Aorta (tissue), 5 donors: ENCODE measurements around the gene VIL1. TPM values are rescaled to one million over a fixed set of nuclear protein-coding genes. Genes with fewer than 3 reads are reported as not detected.

ENCODE experiments used
- ATAC-seq: fragments of 200-7000 bp; cut with Tn5 transposase; one replicate; pipeline ENCODE4 v1.9.1; 2022; ENCODE audit warnings: moderate library complexity; ENCODE audit not compliant: low FRiP score
- DNase-seq, 2 donors: peaks; one replicate each; pipeline ENCODE4 v3.0.0-alpha.2; 2020
- H3K27ac ChIP-seq, 2 donors: one replicate each; pipeline ENCODE4 v1.5.1; 2013; ENCODE audit warnings: low read length in 2 of 2, mild to moderate bottlenecking in 2 of 2, moderate library complexity in 2 of 2, control low read depth in 1 of 2, inconsistent platforms in 1 of 2, low read depth in 1 of 2
- H3K27me3 ChIP-seq, 2 donors: one replicate each; pipeline ENCODE4 v1.6.1; 2013; ENCODE audit warnings: control low read depth in 1 of 2, low read length in 1 of 2, mild to moderate bottlenecking in 1 of 2, moderate library complexity in 1 of 2; ENCODE audit not compliant: insufficient read depth in 2 of 2, control insufficient read depth in 1 of 2
- H3K36me3 ChIP-seq, 2 donors: one replicate each; pipeline ENCODE4 v1.6.1; 2013; ENCODE audit warnings: control low read depth in 1 of 2, low read length in 1 of 2, mild to moderate bottlenecking in 1 of 2; ENCODE audit not compliant: insufficient read depth in 2 of 2, control insufficient read depth in 1 of 2
- H3K4me1 ChIP-seq, 2 donors: one replicate each; pipeline ENCODE4 v1.6.1; 2013; ENCODE audit warnings: low read length in 2 of 2, control low read depth in 1 of 2, mild to moderate bottlenecking in 1 of 2, moderate library complexity in 1 of 2; ENCODE audit not compliant: insufficient read depth in 2 of 2, control insufficient read depth in 1 of 2
- H3K4me3 ChIP-seq, 2 donors: one replicate each; pipeline ENCODE4 v1.5.1; 2013; ENCODE audit warnings: low read length in 2 of 2, control low read depth in 1 of 2, mild to moderate bottlenecking in 1 of 2
- H3K9me3 ChIP-seq: one replicate; pipeline ENCODE4 v1.6.1; 2013; ENCODE audit warnings: mild to moderate bottlenecking, low read length; ENCODE audit not compliant: control insufficient read depth
- WGBS, 2 donors: extraction: QIAGEN DNeasy Blood & Tissue Kit; methylation state at CpG; one replicate each; pipeline ENCODE4 v1.1.7; 2013; 5-methylcytosine and 5-hydroxymethylcytosine counted together
- intact Hi-C, 2 donors: fragments of 100-400 bp; cut with DNase I; formaldehyde crosslinking; loops; one replicate each; pipeline versions ENCODE4 v1.14.2 to v1.15.0; 2022
- polyA plus RNA-seq, 2 donors: library from polyadenylated mRNA; stranded (reverse); fragments of 200-250 nt; gene quantifications; one replicate each; pipeline ENCODE4 v1.2.3, GENCODE V29; 2013
- total RNA-seq, 2 donors: library from RNA; stranded (reverse); fragmentation: NEBNext Ultra II Directional; extraction: Animal tissue kit (Norgen Biotek cat#: 25700); gene quantifications; one replicate each; pipeline ENCODE4 v1.2.1, GENCODE V29; 2021
- donor health status: healthy with polysubstance abuse.
- donor health status: Bipolar disorder and iron deficiency.
- donor health status: DM: no; HTN: no; CAD: no.
- donor health status: DM: no; HTN: no; CAD: no.
- donor health status: DM: yes; HTN: yes; CAD: no.

The VIL1 gene
- total and polyA plus RNA-seq, 4 donors: 0.65 to 40.3 (median 1.1) TPM; not detected in 1

- H3K4me1 ChIP-seq: no peaks in the 10 kb centered on the region
- no peaks in the 10 kb centered on the region for H3K27me3 ChIP-seq
- H3K9me3 ChIP-seq: no peaks in the 10 kb centered on the region
- 2% methylated on average over 13 of the region's 13 CpGs for WGBS, 2 donors
- H3K4me3 ChIP-seq: peak overlapping the region in 1 of 2 donors; percentile 16
- ATAC-seq (peak; percentile 39), DNase-seq (peak; percentile 81 to 87)
- peak overlapping the region in 1 of 2 donors; percentile 64 for H3K27ac ChIP-seq
- intact Hi-C loops: loop anchor here (1.0 to 5.0 kb wide), 5 partner anchors 60 to 252 kb away; partner anchors contain the start of genes ARPC2 (in 1 of the 2), BCS1L (in 1 of the 2), CNOT9 (in 1 of the 2) and USP37 (in 1 of the 2)
- peaks cover 0 to 8% of the 10 kb centered on the region in 2 donors for H3K36me3 ChIP-seq
These were observed 11.8 kb upstream of the VIL1 start for GRCh38 chr2:218406949-218407618.

- Histone ChIP-seq H3K27ac (no peak overlapping the region), H3K4me3 (no peak overlapping the region), H3K4me1 (no peaks in the 10 kb centered on the region), H3K27me3 (no peaks in the 10 kb centered on the region), H3K36me3 (peaks cover 0 to 4% of the 10 kb centered on the region in 2 donors), H3K9me3 (no peaks in the 10 kb centered on the region)
- no peak for ATAC-seq
- WGBS, 2 donors: 72 to 75% methylated on average over 8 of the region's 8 CpGs
- intact Hi-C loops: loop anchor here (2.0 to 5.0 kb wide), 4 partner anchors 59 to 190 kb away; partner anchors contain the start of genes ARPC2 (in 1 of the 2), CNOT9 (in 1 of the 2) and USP37 (in 1 of the 2)
- no peak for DNase-seq
These were observed 11.2 kb upstream of the VIL1 start for GRCh38 chr2:218407717-218408116.

GRCh38 chr2:218418321-218418716, 604 bp upstream of the VIL1 start:
- DNase-seq (no peak), ATAC-seq (peak; percentile 48)
- H3K36me3 ChIP-seq: no peaks in the 10 kb centered on the region
- 92 to 95% methylated on average over 5 of the region's 5 CpGs for WGBS, 2 donors
- H3K27me3 ChIP-seq: no peaks in the 10 kb centered on the region
- intact Hi-C loops: no loop called here
- no peaks in the 10 kb centered on the region for H3K4me1 ChIP-seq
- H3K4me3 ChIP-seq: no peak overlapping the region
- H3K27ac ChIP-seq: no peak overlapping the region
- H3K9me3 ChIP-seq: no peaks in the 10 kb centered on the region

GRCh38 chr2:218419630-218420216, 800 bp downstream of the VIL1 start:
- H3K4me1 ChIP-seq: no peaks in the 10 kb centered on the region
- H3K4me3 ChIP-seq: no peak overlapping the region
- no peaks in the 10 kb centered on the region for H3K9me3 ChIP-seq
- H3K36me3 ChIP-seq: no peaks in the 10 kb centered on the region
- no peak overlapping the region for H3K27ac ChIP-seq
- ATAC-seq (no peak), DNase-seq (no peak)
- no peaks in the 10 kb centered on the region for H3K27me3 ChIP-seq
- 87 to 89% methylated on average over 7 of the region's 7 CpGs for WGBS, 2 donors
- intact Hi-C loops: no loop called here

GRCh38 chr2:218421027-218421426, 2.1 kb downstream of the VIL1 start:
- no peak for DNase-seq
- ATAC-seq: no peak
- Histone ChIP-seq H3K27ac (no peak overlapping the region), H3K4me1 (no peaks in the 10 kb centered on the region), H3K27me3 (no peaks in the 10 kb centered on the region), H3K4me3 (no peak overlapping the region), H3K36me3 (no peaks in the 10 kb centered on the region), H3K9me3 (no peaks in the 10 kb centered on the region)
- intact Hi-C loops: no loop called here
- 85 to 88% methylated on average over 2 of the region's 2 CpGs for WGBS, 2 donors

- no peak for ATAC-seq
- Histone ChIP-seq H3K27ac (no peak overlapping the region), H3K4me1 (no peaks in the 10 kb centered on the region), H3K36me3 (no peaks in the 10 kb centered on the region), H3K4me3 (no peak overlapping the region), H3K27me3 (no peaks in the 10 kb centered on the region), H3K9me3 (no peaks in the 10 kb centered on the region)
- intact Hi-C loops: no loop called here
- WGBS, 2 donors: 88 to 91% methylated on average over 9 of the region's 9 CpGs
- no peak for DNase-seq
These were observed 3.6 kb downstream of the VIL1 start for GRCh38 chr2:218422403-218423086.

GRCh38 chr2:218423584-218423983, 4.7 kb downstream of the VIL1 start:
- DNase-seq (no peak), ATAC-seq (no peak)
- H3K36me3 ChIP-seq: no peaks in the 10 kb centered on the region
- 86 to 87% methylated on average over 9 of the region's 9 CpGs for WGBS, 2 donors
- H3K4me1 ChIP-seq: no peaks in the 10 kb centered on the region
- H3K9me3 ChIP-seq: no peaks in the 10 kb centered on the region
- no peaks in the 10 kb centered on the region for H3K27me3 ChIP-seq
- no peak overlapping the region for H3K4me3 ChIP-seq
- no peak overlapping the region for H3K27ac ChIP-seq
- intact Hi-C loops: no loop called here

- H3K27me3 ChIP-seq: no peaks in the 10 kb centered on the region
- intact Hi-C loops: no loop called here
- H3K36me3 ChIP-seq: no peaks in the 10 kb centered on the region
- WGBS, 2 donors: 83 to 86% methylated on average over 10 of the region's 10 CpGs
- DNase-seq (no peak), ATAC-seq (no peak)
- H3K4me3 ChIP-seq: no peak overlapping the region
- H3K4me1 ChIP-seq: no peaks in the 10 kb centered on the region
- no peaks in the 10 kb centered on the region for H3K9me3 ChIP-seq
- H3K27ac ChIP-seq: no peak overlapping the region
These were observed 6.6 kb downstream of the VIL1 start for GRCh38 chr2:218425531-218425930.
